SK-N-SH (cell line): ENCODE data around the gene TBL3. TPM values are rescaled to one million over a fixed set of nuclear protein-coding genes. Genes with fewer than 3 reads are reported as not detected.
A peak's percentile ranks its signal among the peaks of the same experiment; 100 is the strongest.

Source experiments
- CTCF ChIA-PET: fragments of 300-600, 350-600 bp; formaldehyde crosslinking; extraction: SDS; loops from one replicate; lab custom pipeline; 2021; lab: Yijun Ruan, JAX
- POLR2A ChIA-PET: fragments of 350-600 bp; sonication (Branson Sonifier 250); formaldehyde crosslinking; extraction: SDS; loops from one replicate; lab custom pipeline; 2020; ENCODE audit warnings: antibody characterized with exemption, inconsistent platforms; lab: Yijun Ruan, JAX
- DNase-seq: peaks from one replicate; pipeline ENCODE4 v3.0.0; 2012
- H2AFZ ChIP-seq: fragments of 200-600 bp; sonication (generic); 2 replicates; pipeline ENCODE4 v1.8.1; 2016; ENCODE audit warnings: antibody characterized with exemption, mild to moderate bottlenecking, low read depth
- H3F3A ChIP-seq: fragments of 200-600 bp; sonication (generic); replicated peaks from 2 replicates; pipeline ENCODE3; 2016; ENCODE audit warnings: antibody characterized with exemption, mild to moderate bottlenecking; ENCODE audit not compliant: insufficient read depth
- H3K27ac ChIP-seq, 2 experiments: fragments of 200-500 bp in 1 of 2; fragments of 200-600 bp in 1 of 2; sonication (Bioruptor generic) in 1 of 2; sonication (generic), shearing (Covaris generic) in 1 of 2; 2 replicates each; pipeline versions ENCODE4 v1.5.1 to v1.6.1; 2014 to 2016; ENCODE audit warnings: low read depth in 2 of 2, inconsistent platforms in 1 of 2, low read length in 1 of 2, mild to moderate bottlenecking in 1 of 2, mixed read lengths in 1 of 2
- H3K27me3 ChIP-seq: fragments of 200-600 bp; sonication (generic), shearing (Covaris generic); 2 replicates; pipeline ENCODE4 v1.6.1; 2016; ENCODE audit warnings: mixed run types; ENCODE audit not compliant: insufficient read depth
- H3K36me3 ChIP-seq, 2 experiments: fragments of 200-500 bp in 1 of 2; fragments of 200-600 bp in 1 of 2; sonication (Bioruptor generic) in 1 of 2; sonication (generic) in 1 of 2; replicated peaks in 1 of 2; 2 replicates each; pipeline versions ENCODE3 to v1.5.1; 2014 to 2016; ENCODE audit warnings: low read length in 1 of 2, mild to moderate bottlenecking in 1 of 2; ENCODE audit not compliant: insufficient read depth in 2 of 2, control insufficient read depth in 1 of 2
- H3K4me1 ChIP-seq, 2 experiments: fragments of 200-500 bp in 1 of 2; fragments of 200-600 bp in 1 of 2; sonication (Bioruptor generic) in 1 of 2; sonication (generic), shearing (Covaris generic) in 1 of 2; 2 replicates each; pipeline versions ENCODE4 v1.5.1 to v1.6.1; 2014 to 2016; ENCODE audit warnings: low read depth in 1 of 2, low read length in 1 of 2, mixed run types in 1 of 2; ENCODE audit not compliant: insufficient read depth in 2 of 2, control insufficient read depth in 1 of 2
- H3K4me2 ChIP-seq: fragments of 200-600 bp; sonication (generic), shearing (Covaris generic); 2 replicates; pipeline ENCODE4 v1.6.1; 2017; ENCODE audit warnings: mixed run types
- H3K4me3 ChIP-seq, 2 experiments: fragments of 200-500 bp in 1 of 2; fragments of 200-600 bp in 1 of 2; sonication (Bioruptor generic) in 1 of 2; sonication (generic), shearing (Covaris generic) in 1 of 2; 2 replicates each; pipeline versions ENCODE4 v1.5.1 to v1.8.1; 2014 to 2016; ENCODE audit warnings: low read depth in 2 of 2, inconsistent platforms in 1 of 2, low read length in 1 of 2, mild to moderate bottlenecking in 1 of 2, mixed read lengths in 1 of 2, moderate library complexity in 1 of 2
- H3K79me2 ChIP-seq: fragments of 200-600 bp; sonication (generic); 2 replicates; pipeline ENCODE4 v1.8.1; 2017; ENCODE audit warnings: mild to moderate bottlenecking; ENCODE audit not compliant: insufficient read depth
- H3K9ac ChIP-seq: fragments of 200-600 bp; sonication (generic); 2 replicates; pipeline ENCODE4 v1.6.1; 2017; ENCODE audit warnings: mixed run types
- H3K9me2 ChIP-seq: fragments of 200-600 bp; sonication (generic); 2 replicates; pipeline ENCODE4 v1.6.1; 2017; ENCODE audit warnings: mixed run types
- H3K9me3 ChIP-seq: fragments of 200-600 bp; sonication (generic); 2 replicates; pipeline ENCODE4 v1.6.1; 2017; ENCODE audit warnings: mixed run types, mild to moderate bottlenecking, moderate library complexity
- H4K20me1 ChIP-seq: fragments of 200-600 bp; sonication (generic); 2 replicates; pipeline ENCODE4 v1.6.1; 2017; ENCODE audit warnings: mild to moderate bottlenecking, mixed run types; ENCODE audit not compliant: insufficient read depth
- CHD2 ChIP-seq: fragments of 150-350 bp; IDR thresholded peaks from 2 replicates; pipeline ENCODE4 v1.6.1; 2018; ENCODE audit warnings: low read length; ENCODE audit not compliant: partially characterized antibody
- CTCF ChIP-seq: fragments of 200-600 bp; sonication (generic); IDR thresholded peaks from 2 replicates; pipeline ENCODE4 v1.6.1; 2017; ENCODE audit warnings: antibody characterized with exemption, mild to moderate bottlenecking, moderate library complexity
- ELF1 ChIP-seq: IDR thresholded peaks from 2 replicates; pipeline ENCODE4 v1.4.0; 2012
- EP300 ChIP-seq, 2 experiments: IDR thresholded peaks; 2 replicates each; pipeline versions ENCODE4 v1.4.0 to v1.6.1; 2012; ENCODE audit warnings: borderline replicate concordance in 1 of 2, low read depth in 1 of 2, low read length in 1 of 2
- FOXM1 ChIP-seq: IDR thresholded peaks from 2 replicates; pipeline ENCODE4 v1.4.0; 2012; ENCODE audit warnings: low read depth, mild to moderate bottlenecking
- GABPA ChIP-seq: IDR thresholded peaks from 2 replicates; pipeline ENCODE4 v1.4.0; 2012; ENCODE audit warnings: low read depth, mild to moderate bottlenecking
- GATA2 ChIP-seq: sonication (generic); formaldehyde crosslinking; IDR thresholded peaks from 2 replicates; pipeline ENCODE4 v1.5.0; 2020; ENCODE audit warnings: mild to moderate bottlenecking, missing genetic modification reagents
- JUND ChIP-seq: IDR thresholded peaks from 2 replicates; pipeline ENCODE4 v1.4.0; 2012
- MXI1 ChIP-seq: IDR thresholded peaks from 2 replicates; pipeline ENCODE4 v1.6.1; 2012; ENCODE audit warnings: mild to moderate bottlenecking, low read depth, low read length, improper control_type of control experiment
- POLR2AphosphoS5 ChIP-seq: IDR thresholded peaks from 2 replicates; pipeline ENCODE4 v1.6.1; 2012; ENCODE audit warnings: low read depth, low read length
- REST ChIP-seq: IDR thresholded peaks from 2 replicates; pipeline ENCODE4 v1.6.1; 2012; ENCODE audit warnings: mild to moderate bottlenecking, low read depth, low read length, moderate library complexity
- SIN3A ChIP-seq: IDR thresholded peaks from 2 replicates; pipeline ENCODE4 v1.6.1; 2012; ENCODE audit warnings: low read depth, mild to moderate bottlenecking, low read length, moderate library complexity, borderline replicate concordance
- TAF1 ChIP-seq: IDR thresholded peaks from 2 replicates; pipeline ENCODE4 v1.6.1; 2012; ENCODE audit warnings: low read depth, mild to moderate bottlenecking, low read length, moderate library complexity, borderline replicate concordance
- TEAD4 ChIP-seq: IDR thresholded peaks from 2 replicates; pipeline ENCODE4 v1.4.0; 2012; ENCODE audit warnings: mild to moderate bottlenecking, borderline replicate concordance; ENCODE audit not compliant: insufficient read depth
- USF2 ChIP-seq: fragments of 150-350 bp; IDR thresholded peaks from 2 replicates; pipeline ENCODE4 v1.6.1; 2017; ENCODE audit warnings: antibody characterized with exemption, low read length, low read depth, borderline replicate concordance
- YY1 ChIP-seq: IDR thresholded peaks from 2 replicates; pipeline ENCODE4 v1.4.0; 2012; ENCODE audit warnings: low read depth, mild to moderate bottlenecking
- WGBS: methylation state at CpG from one replicate; pipeline ENCODE4 v1.1.6; 2017; ENCODE audit warnings: low lambda C conversion rate; 5-methylcytosine and 5-hydroxymethylcytosine counted together
- polyA plus RNA-seq, 3 experiments: library from polyadenylated mRNA; depleted of rRNA; stranded (reverse); fragments of >200 nt; gene quantifications; 2 replicates each; pipeline ENCODE4 v1.2.3, GENCODE V29; 2012
- TF ChIP-seq, protein P1 (sequence below): IDR thresholded peaks from 2 replicates; pipeline ENCODE4 v1.4.0; 2012; ENCODE audit warnings: low read depth
- TF ChIP-seq, protein P2 (sequence below): fragments of 150-350 bp; IDR thresholded peaks from 2 replicates; pipeline ENCODE4 v1.6.1; 2016; ENCODE audit warnings: mild to moderate bottlenecking, low read depth, low read length

The TBL3 gene
- polyA plus RNA-seq, 1 of the 3 experiments (the other 2 are of a cell fraction), result 37.1 TPM

DNA sequence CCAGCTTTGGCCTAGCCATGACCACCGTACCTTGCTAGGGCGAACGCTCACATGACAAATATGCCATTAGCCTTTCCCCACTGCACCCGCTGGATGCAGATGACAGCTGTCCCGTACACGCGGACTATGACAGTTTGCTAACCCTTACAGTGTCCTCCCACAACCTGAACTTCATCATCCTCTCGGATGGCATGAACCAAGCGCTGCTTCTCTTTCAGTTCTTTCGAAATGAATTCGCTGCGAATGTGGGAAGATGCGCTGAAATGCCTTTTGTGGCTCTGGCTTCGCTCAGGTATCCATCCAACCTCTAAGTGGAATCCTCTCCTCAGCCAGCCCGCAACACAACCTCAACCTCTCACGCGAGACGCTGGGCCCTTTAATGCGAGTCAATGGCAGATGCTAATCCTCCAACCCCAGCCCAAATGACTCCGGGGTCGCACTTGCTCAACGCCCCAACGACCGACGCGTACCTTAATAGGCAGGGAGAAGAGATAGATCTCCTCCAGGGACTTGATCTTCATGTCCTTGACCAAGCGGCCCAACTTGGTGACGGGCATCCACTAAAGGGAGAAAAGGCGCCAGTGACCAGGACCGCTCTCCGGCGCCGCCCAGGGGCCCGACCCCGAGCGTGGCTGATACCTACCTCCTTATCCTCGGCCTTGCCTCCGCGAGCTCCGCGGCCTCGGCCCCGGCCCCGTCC is 7.9 kb upstream of the TBL3 start (continued):
- TF ChIP-seq, protein P1, sequence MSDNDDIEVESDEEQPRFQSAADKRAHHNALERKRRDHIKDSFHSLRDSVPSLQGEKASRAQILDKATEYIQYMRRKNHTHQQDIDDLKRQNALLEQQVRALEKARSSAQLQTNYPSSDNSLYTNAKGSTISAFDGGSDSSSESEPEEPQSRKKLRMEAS, result 0 out of 2 replicates have a peak, but pooled peaks have one; percentile 19

- Histone ChIP-seq H3K27ac (peak within 1 kb of the TSS; percentile 76 to 90), H3F3A (peaks cover 36% of the 10 kb centered on the region), H3K4me2 (peak within 1 kb of the TSS; percentile 98), H3K9me2 (no peaks in the 10 kb centered on the region), H3K36me3 (peaks cover 19 to 24% of the 10 kb centered on the region in 2 experiments), H4K20me1 (peaks cover 38% of the 10 kb centered on the region), H3K9ac (peak within 1 kb of the TSS; percentile 92), H3K4me3 (peak within 1 kb of the TSS; percentile 86 to 98), H3K27me3 (no peaks in the 10 kb centered on the region), H3K4me1 (peaks cover 0 to 41% of the 10 kb centered on the region in 2 experiments; a peak in 1 of 4 replicates), H2AFZ (no peak within 1 kb of the TSS; the same call in 1 of the 2 replicates), H3K79me2 (peaks cover 68% of the 10 kb centered on the region), H3K9me3 (no peaks in the 10 kb centered on the region)
- DNase-seq, result peak; percentile 100
- under 1% methylated on average over 24 of the region's 97 CpGs for WGBS
- ChIA-PET POLR2A (interaction anchor here (0.6 to 2.0 kb wide), 36 partner anchors 10 to 544 kb away, joined by 3 to 17 read pairs (median 4); partner anchors contain the start of genes ECI1, FAHD1, GFER and HAGH), CTCF (interaction anchor here (0.6 to 2.8 kb wide), 7 partner anchors 10 to 176 kb away, joined by 3 to 12 read pairs (median 4); no protein-coding TSS in a partner anchor)
- TF ChIP-seq YY1 (peak; percentile 77), SIN3A (peak; percentile 98; the same call in 1 of the 2 replicates), ELF1 (peak; percentile 55), CTCF (0 out of 2 replicates have a peak, but pooled peaks have one; percentile 5), TEAD4 (0 out of 2 replicates have a peak, but pooled peaks have one; percentile 6), POLR2AphosphoS5 (peak; percentile 100), REST (peak; percentile 79), TAF1 (peak; percentile 99), USF2 (no peak), FOXM1 (no peak), EP300 (IDR thresholded peaks at IDR 0.05; ENCODE audit: borderline replicate concordance in 1 of 2, low read depth in 1 of 2, low read length in 1 of 2) (peak; percentile 16 to 27; a peak in 1 of 4 replicates), JUND (no peak), CHD2 (peak; percentile 99), GABPA (peak; percentile 68), MXI1 (peak; percentile 91), GATA2 (CRISPR knock-in tag) (no peak)
- TF ChIP-seq, protein P2, sequence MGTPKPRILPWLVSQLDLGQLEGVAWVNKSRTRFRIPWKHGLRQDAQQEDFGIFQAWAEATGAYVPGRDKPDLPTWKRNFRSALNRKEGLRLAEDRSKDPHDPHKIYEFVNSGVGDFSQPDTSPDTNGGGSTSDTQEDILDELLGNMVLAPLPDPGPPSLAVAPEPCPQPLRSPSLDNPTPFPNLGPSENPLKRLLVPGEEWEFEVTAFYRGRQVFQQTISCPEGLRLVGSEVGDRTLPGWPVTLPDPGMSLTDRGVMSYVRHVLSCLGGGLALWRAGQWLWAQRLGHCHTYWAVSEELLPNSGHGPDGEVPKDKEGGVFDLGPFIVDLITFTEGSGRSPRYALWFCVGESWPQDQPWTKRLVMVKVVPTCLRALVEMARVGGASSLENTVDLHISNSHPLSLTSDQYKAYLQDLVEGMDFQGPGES, result peak; percentile 48; the same call in 1 of the 2 replicates
- TF ChIP-seq, protein P1, result peak; percentile 98
Observed at GRCh38 chr16:1964506-1965395, 7.1 kb upstream of the TBL3 start, which contains the start of gene RPS2. RPS2 (minus strand) TSS chr16:1964826; CDS start chr16:1964625, 201 bp downstream.
